ENCODE data around the gene HECW1.
"Not testable (repeated sequence)": the region's sequence is repeated elsewhere in the genome, so short reads cannot be mapped to it uniquely, and the experiment has no call there.

HECW1 gene

GRCh38 chr7:43332193-43332796 is 219.8 kb downstream of the HECW1 start:
- H3K4me3 Mint-ChIP-seq = no peak overlapping the region
- H3K36me3 Mint-ChIP-seq (ENCODE audit: low read depth) = no peaks in the 10 kb centered on the region
- H3K4me1 Mint-ChIP-seq (ENCODE audit: low read depth) = no peaks in the 10 kb centered on the region
- no peaks in the 10 kb centered on the region for H3K9me3 Mint-ChIP-seq
- no peak overlapping the region for H3K27ac Mint-ChIP-seq
- H3K27me3 Mint-ChIP-seq = no peaks in the 10 kb centered on the region

DNA sequence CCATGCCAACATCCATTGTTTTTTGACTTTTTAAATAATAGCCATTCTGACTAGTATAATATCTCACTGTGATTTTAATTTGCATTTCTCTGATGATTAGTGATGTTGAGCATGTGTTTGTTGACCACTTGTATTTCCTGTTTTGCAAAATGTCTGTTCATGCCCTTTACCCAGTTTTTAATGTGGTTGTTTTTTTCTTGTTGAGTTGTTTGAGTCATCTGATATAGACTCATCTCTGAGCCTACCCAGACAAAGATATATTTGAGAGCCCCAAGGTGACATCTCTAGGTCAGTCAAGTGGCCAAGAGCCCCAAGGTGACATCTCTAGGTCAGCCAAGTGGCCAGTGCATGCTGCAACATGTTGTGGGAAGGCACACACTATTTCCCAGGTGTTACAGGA is 224.7 kb downstream of the HECW1 start:
- H3K27ac Mint-ChIP-seq = no peak overlapping the region
- no peaks in the 10 kb centered on the region for H3K4me1 Mint-ChIP-seq (ENCODE audit: low read depth)
- H3K36me3 Mint-ChIP-seq (ENCODE audit: low read depth) = no peaks in the 10 kb centered on the region
- no peaks in the 10 kb centered on the region for H3K9me3 Mint-ChIP-seq
- H3K4me3 Mint-ChIP-seq = no peak overlapping the region
- peaks cover 17% of the 10 kb centered on the region for H3K27me3 Mint-ChIP-seq

- no peaks in the 10 kb centered on the region for H3K9me3 Mint-ChIP-seq
- no peaks in the 10 kb centered on the region for H3K36me3 Mint-ChIP-seq (ENCODE audit: low read depth)
- peaks cover 22% of the 10 kb centered on the region for H3K27me3 Mint-ChIP-seq
- no peak overlapping the region for H3K27ac Mint-ChIP-seq
- no peak overlapping the region for H3K4me3 Mint-ChIP-seq
- H3K4me1 Mint-ChIP-seq (ENCODE audit: low read depth) = no peaks in the 10 kb centered on the region
These were observed 225.4 kb downstream of the HECW1 start for GRCh38 chr7:43337811-43338210.

DNA sequence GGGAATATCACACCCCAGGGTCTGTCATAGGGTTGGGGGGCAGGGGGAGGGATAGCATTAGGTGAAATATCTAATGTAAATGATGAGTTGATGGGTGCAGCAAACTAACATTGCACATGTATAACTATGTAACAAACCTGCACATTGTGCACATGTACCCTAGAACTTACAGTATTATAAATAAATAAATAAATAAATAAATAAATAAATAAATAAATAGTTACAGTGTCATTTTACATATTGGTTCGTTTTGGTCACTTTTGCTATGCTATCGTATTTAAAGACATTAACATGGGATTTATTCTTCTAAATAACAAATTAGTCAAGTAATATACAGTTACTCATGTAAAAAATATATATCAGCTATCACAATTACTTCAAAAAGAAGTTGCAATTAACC is 228.7 kb downstream of the HECW1 start:
- H3K4me1 Mint-ChIP-seq (ENCODE audit: low read depth) = no peaks in the 10 kb centered on the region
- no peak overlapping the region for H3K4me3 Mint-ChIP-seq
- no peak overlapping the region for H3K27ac Mint-ChIP-seq
- peaks cover 36% of the 10 kb centered on the region for H3K27me3 Mint-ChIP-seq
- H3K36me3 Mint-ChIP-seq (ENCODE audit: low read depth) = no peaks in the 10 kb centered on the region
- H3K9me3 Mint-ChIP-seq = no peaks in the 10 kb centered on the region

DNA sequence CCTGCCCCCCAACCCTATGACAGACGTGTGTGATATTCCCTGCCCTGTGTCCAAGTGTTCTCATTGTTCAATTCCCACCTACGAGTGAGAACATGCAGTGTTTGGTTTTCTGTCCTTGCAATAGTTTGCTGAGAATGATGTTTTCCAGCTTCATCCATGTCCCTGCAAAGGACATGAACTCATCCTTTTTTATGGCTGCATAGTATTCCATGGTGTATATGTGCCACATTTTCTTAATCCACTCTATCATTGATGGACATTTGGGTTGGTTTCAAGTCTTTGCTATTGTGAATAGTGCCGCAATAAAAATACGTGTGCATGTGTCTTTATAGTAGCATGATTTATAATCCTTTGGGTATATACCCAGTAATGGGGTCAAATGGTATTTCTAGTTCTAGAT is 231.0 kb downstream of the HECW1 start:
- not testable (repeated sequence) for H3K9me3 Mint-ChIP-seq; H3K27ac Mint-ChIP-seq; H3K4me3 Mint-ChIP-seq; H3K36me3 Mint-ChIP-seq (ENCODE audit: low read depth); H3K4me1 Mint-ChIP-seq (ENCODE audit: low read depth)
- peaks cover 45% of the 10 kb centered on the region for H3K27me3 Mint-ChIP-seq

- not testable (repeated sequence) for H3K36me3 Mint-ChIP-seq (ENCODE audit: low read depth)
- H3K27me3 Mint-ChIP-seq = peaks cover 52% of the 10 kb centered on the region
These were observed 233.2 kb downstream of the HECW1 start for GRCh38 chr7:43345696-43346095.

DNA sequence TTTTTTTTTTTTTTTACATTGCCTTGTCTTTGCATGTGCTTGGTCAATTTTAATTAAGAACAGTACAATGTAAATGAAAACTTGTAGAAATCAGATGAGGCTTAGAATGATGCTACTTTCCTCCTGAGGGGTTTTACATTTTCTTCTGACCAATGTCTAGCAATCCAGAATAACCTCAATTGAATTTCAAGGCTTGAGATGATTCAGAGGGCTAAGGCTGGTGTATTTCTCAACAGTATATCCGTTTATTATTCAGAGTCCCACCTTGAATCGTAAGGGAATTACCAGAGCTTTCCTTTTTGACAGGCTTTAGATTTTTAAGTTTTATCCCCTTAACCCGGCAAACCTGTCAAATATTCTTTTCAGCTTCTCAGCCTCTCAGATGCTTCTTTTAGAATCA is 239.2 kb downstream of the HECW1 start:
- H3K4me3 Mint-ChIP-seq = no peak overlapping the region
- H3K9me3 Mint-ChIP-seq = peaks cover 26% of the 10 kb centered on the region
- H3K4me1 Mint-ChIP-seq (ENCODE audit: low read depth) = no peaks in the 10 kb centered on the region
- no peak overlapping the region for H3K27ac Mint-ChIP-seq
- H3K27me3 Mint-ChIP-seq = peaks cover 62% of the 10 kb centered on the region
- H3K36me3 Mint-ChIP-seq (ENCODE audit: low read depth) = no peaks in the 10 kb centered on the region

More at GRCh38 chr7:43345696-43346095, 233.2 kb downstream of the HECW1 start:
- not testable (repeated sequence) for H3K27ac Mint-ChIP-seq; H3K4me1 Mint-ChIP-seq (ENCODE audit: low read depth); H3K4me3 Mint-ChIP-seq
- peaks cover 13% of the 10 kb centered on the region for H3K9me3 Mint-ChIP-seq

DNA sequence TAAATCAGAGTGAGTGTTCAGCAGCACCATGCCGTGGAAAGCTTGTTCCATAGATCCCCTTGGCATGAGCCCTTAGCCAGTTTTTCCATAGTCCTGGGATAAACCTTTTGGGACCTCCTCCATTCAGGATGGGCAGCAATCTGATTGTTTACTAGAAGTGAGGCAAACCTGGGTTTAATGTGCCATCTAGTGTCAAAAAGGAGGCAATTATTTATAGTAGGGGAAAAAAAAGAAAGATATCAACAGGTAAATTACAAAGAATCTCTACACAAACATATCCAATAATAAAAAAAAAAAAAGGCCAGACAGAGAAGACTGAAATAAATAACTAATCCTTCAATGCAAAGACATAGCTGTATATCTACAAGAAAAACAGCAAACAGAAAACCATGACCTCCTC is 241.5 kb downstream of the HECW1 start:
- H3K27me3 Mint-ChIP-seq = peaks cover 55% of the 10 kb centered on the region
- no peaks in the 10 kb centered on the region for H3K36me3 Mint-ChIP-seq (ENCODE audit: low read depth)
- H3K27ac Mint-ChIP-seq = no peak overlapping the region
- no peaks in the 10 kb centered on the region for H3K4me1 Mint-ChIP-seq (ENCODE audit: low read depth)
- H3K4me3 Mint-ChIP-seq = no peak overlapping the region
- peaks cover 26% of the 10 kb centered on the region for H3K9me3 Mint-ChIP-seq

DNA sequence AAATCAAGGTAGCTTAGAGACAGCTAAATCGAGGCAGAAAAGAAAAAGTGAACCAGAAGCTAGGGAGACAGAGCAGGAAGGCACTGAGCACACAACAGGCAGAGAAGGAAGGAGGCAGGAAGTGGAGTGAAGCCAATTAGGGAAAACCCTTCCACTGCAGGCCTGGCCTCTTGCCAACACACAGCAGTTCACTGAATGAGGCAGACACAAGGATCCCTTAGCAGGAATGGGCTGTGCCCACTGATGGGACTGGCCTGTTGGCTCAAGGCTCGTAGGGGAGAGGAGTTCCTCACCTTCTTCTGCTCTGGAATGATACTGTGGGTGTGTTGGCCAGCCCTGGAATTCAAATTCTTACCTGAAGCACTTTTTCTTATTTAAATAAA is 250.2 kb downstream of the HECW1 start:
- Mint-ChIP-seq H3K9me3 (no peaks in the 10 kb centered on the region), H3K36me3 (ENCODE audit: low read depth) (no peaks in the 10 kb centered on the region), H3K4me1 (ENCODE audit: low read depth) (no peaks in the 10 kb centered on the region), H3K27ac (no peak overlapping the region), H3K4me3 (no peak overlapping the region), H3K27me3 (no peaks in the 10 kb centered on the region)

DNA sequence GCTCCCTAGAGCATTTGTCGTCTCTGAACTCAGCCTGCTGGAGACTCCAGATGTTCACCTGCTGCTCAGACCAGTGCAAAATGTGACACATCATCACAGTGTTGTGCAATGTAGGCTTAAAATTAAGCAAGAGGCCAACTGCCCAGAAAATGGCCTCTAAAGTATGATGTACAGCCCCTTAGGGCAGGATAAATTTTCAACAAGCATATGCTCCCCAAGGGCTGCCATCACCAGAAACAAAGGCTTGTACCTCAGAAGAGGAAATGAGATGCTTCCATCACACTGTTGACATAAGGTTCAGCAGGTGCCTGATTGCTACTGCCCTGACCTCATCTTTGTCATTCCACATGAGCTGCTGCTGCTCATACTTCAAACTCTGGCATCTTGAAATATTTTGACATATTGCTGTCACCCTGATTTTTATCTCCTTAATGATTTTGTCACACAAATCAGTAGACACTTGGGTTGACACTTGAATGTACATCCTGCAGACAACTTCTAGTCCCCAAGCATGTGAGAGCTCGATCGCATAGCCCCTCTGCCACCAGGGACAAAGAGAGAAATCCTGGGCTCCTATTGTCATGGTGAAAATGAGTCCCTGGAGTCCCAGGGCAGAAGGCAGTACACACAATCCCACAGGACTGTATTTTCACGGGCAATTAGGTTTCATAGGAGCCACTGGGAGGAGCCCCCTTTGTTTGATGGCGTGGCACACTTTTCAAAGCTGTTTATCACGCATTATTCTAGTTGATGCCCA is 250.8 kb downstream of the HECW1 start:
- Mint-ChIP-seq H3K27me3 (no peaks in the 10 kb centered on the region), H3K36me3 (ENCODE audit: low read depth) (no peaks in the 10 kb centered on the region), H3K4me3 (no peak overlapping the region), H3K9me3 (no peaks in the 10 kb centered on the region), H3K4me1 (ENCODE audit: low read depth) (no peaks in the 10 kb centered on the region), H3K27ac (no peak overlapping the region)

DNA sequence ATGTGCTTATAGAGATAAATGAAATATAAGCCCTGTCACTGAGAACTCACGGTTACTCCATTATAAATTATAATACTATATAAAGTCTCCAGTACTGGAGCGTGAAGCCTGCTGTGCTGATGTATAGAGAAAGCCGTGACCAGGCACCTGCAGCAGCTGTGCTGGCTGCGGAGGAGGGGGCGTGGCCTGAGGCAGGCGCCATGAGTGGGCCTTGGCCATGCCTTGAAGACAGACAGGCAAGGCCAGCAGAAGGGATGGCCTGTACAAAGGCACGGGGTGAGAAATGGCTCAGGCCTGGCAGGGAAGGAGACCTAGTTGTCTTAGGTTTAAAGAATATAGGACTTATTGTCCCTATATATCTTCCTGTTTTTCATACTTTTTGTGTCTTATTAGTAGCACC is 251.9 kb downstream of the HECW1 start:
- no peak overlapping the region for H3K4me3 Mint-ChIP-seq
- H3K36me3 Mint-ChIP-seq (ENCODE audit: low read depth) = no peaks in the 10 kb centered on the region
- no peaks in the 10 kb centered on the region for H3K27me3 Mint-ChIP-seq
- no peaks in the 10 kb centered on the region for H3K9me3 Mint-ChIP-seq
- H3K4me1 Mint-ChIP-seq (ENCODE audit: low read depth) = no peaks in the 10 kb centered on the region
- H3K27ac Mint-ChIP-seq = no peak overlapping the region

- Mint-ChIP-seq H3K27me3 (peaks cover 15% of the 10 kb centered on the region), H3K9me3 (no peaks in the 10 kb centered on the region), H3K4me3 (no peak overlapping the region), H3K36me3 (ENCODE audit: low read depth) (no peaks in the 10 kb centered on the region), H3K27ac (no peak overlapping the region), H3K4me1 (ENCODE audit: low read depth) (no peaks in the 10 kb centered on the region)
These were observed 260.4 kb downstream of the HECW1 start for GRCh38 chr7:43372676-43373355.

- no peaks in the 10 kb centered on the region for H3K36me3 Mint-ChIP-seq (ENCODE audit: low read depth)
These were observed 264.9 kb downstream of the HECW1 start for GRCh38 chr7:43377196-43377960.

GRCh38 chr7:43379210-43379609 is 266.8 kb downstream of the HECW1 start:
- Mint-ChIP-seq H3K36me3 (ENCODE audit: low read depth) (no peaks in the 10 kb centered on the region), H3K4me3 (no peak overlapping the region), H3K4me1 (ENCODE audit: low read depth) (no peaks in the 10 kb centered on the region), H3K27me3 (peaks cover 23% of the 10 kb centered on the region), H3K27ac (no peak overlapping the region), H3K9me3 (no peaks in the 10 kb centered on the region)

More at GRCh38 chr7:43377196-43377960, 264.9 kb downstream of the HECW1 start:
- no peak overlapping the region for H3K27ac Mint-ChIP-seq
- no peak overlapping the region for H3K4me3 Mint-ChIP-seq
- H3K9me3 Mint-ChIP-seq = no peaks in the 10 kb centered on the region
- peaks cover 21% of the 10 kb centered on the region for H3K27me3 Mint-ChIP-seq
- H3K4me1 Mint-ChIP-seq (ENCODE audit: low read depth) = no peaks in the 10 kb centered on the region
